K562 (cell line): Measurements from ENCODE around the gene ACSF2. TPM values are rescaled to one million over a fixed set of nuclear protein-coding genes. Genes with fewer than 3 reads are reported as not detected.
A peak's percentile ranks its signal among the peaks of the same experiment; 100 is the strongest.

ENCODE experiments used
- CREB5 ChIP-seq: fragments of 250-450 bp; sonication (Bioruptor Pico); IDR thresholded peaks from 2 replicates; pipeline ENCODE4 v1.5.0; 2020; ENCODE audit warnings: mild to moderate bottlenecking
- E4F1 ChIP-seq: fragments of 250-450 bp; sonication (Bioruptor Pico); IDR thresholded peaks from 2 replicates; pipeline ENCODE4 v1.5.0; 2021; ENCODE audit warnings: mild to moderate bottlenecking, borderline replicate concordance
- HES1 ChIP-seq: fragments of 450-650 bp; IDR thresholded peaks from 2 replicates; pipeline ENCODE4 v1.6.1; 2016; ENCODE audit warnings: low read depth, mild to moderate bottlenecking, moderate library complexity
- KAT8 ChIP-seq: fragments of 450-650 bp; IDR thresholded peaks from 2 replicates; pipeline ENCODE4 v1.6.1; 2016; ENCODE audit warnings: low read depth, mild to moderate bottlenecking
- L3MBTL2 ChIP-seq: fragments of 450-650 bp; IDR thresholded peaks from 2 replicates; pipeline ENCODE4 v1.6.1; 2016; ENCODE audit warnings: mild to moderate bottlenecking, moderate library complexity
- MCM5 ChIP-seq: fragments of 450-650 bp; IDR thresholded peaks from 2 replicates; pipeline ENCODE4 v1.6.1; 2016; ENCODE audit warnings: low read depth
- POLR3G ChIP-seq: IDR thresholded peaks from 2 replicates; pipeline ENCODE4 v1.6.1; 2011; ENCODE audit not compliant: insufficient read length, insufficient replicate concordance; ENCODE audit errors: extremely low read depth
- RBM25 ChIP-seq: fragments of 200-400 bp; formaldehyde crosslinking; IDR thresholded peaks from 2 replicates; pipeline ENCODE4 v1.6.1; 2018; ENCODE audit warnings: low read length, low read depth, moderate library complexity; ENCODE audit not compliant: severe bottlenecking
- TAF1 ChIP-seq: IDR thresholded peaks from 2 replicates; pipeline ENCODE4 v1.6.1; 2011; ENCODE audit warnings: mild to moderate bottlenecking, low read length, moderate library complexity; ENCODE audit not compliant: insufficient read depth, control insufficient read depth, severe bottlenecking; ENCODE audit errors: extremely low read depth
- YY1 ChIP-seq, 3 experiments: IDR thresholded peaks; 2 replicates each; pipeline ENCODE4 v1.6.1; 2011; ENCODE audit warnings: low read length in 2 of 3, mild to moderate bottlenecking in 2 of 3, moderate library complexity in 2 of 3, borderline replicate concordance in 1 of 3, control low read depth in 1 of 3, low read depth in 1 of 3; ENCODE audit not compliant: insufficient read depth in 3 of 3, insufficient replicate concordance in 2 of 3, control insufficient read depth in 1 of 3, insufficient read length in 1 of 3; ENCODE audit errors: extremely low read depth in 1 of 3
- ZC3H4 ChIP-seq: sonication (generic); formaldehyde crosslinking; IDR thresholded peaks from 2 replicates; pipeline ENCODE4 v1.9.0; 2021; ENCODE audit warnings: missing genetic modification reagents, borderline replicate concordance
- ZKSCAN8 ChIP-seq: fragments of 200-800 bp; sonication (Bioruptor generic); IDR thresholded peaks from 2 replicates; pipeline ENCODE4 v1.6.1; 2016; ENCODE audit warnings: missing genetic modification characterization, missing compliant biosample characterization
- ZNF24 ChIP-seq: fragments of 450-650 bp; IDR thresholded peaks from 2 replicates; pipeline ENCODE4 v1.6.1; 2016
- ZNF324 ChIP-seq: fragments of 250-450 bp; sonication (Bioruptor Pico); IDR thresholded peaks from 2 replicates; pipeline ENCODE4 v1.4.0; 2020; ENCODE audit warnings: mild to moderate bottlenecking
- ZNF780A ChIP-seq: fragments of 250-450 bp; sonication (Bioruptor Pico); IDR thresholded peaks from 2 replicates; pipeline ENCODE4 v1.5.0; 2021; ENCODE audit warnings: mild to moderate bottlenecking
- polyA plus RNA-seq, 8 experiments: library from polyadenylated mRNA; depleted of rRNA in 4 of 8; stranded (reverse) in 5 of 8; unstranded in 3 of 8; fragments of >200 nt; fragmentation: Nextera tagmentation in 2 of 8; fragmentation: Illumina TruSeq in 1 of 8; extraction: Ambion mirVana in 2 of 8; extraction: Trizol in 1 of 8; gene quantifications; 2 replicates each; pipeline versions ENCODE4 v1.2.1 to v1.2.3, GENCODE V29; 2011 to 2014; ENCODE audit warnings: inconsistent platforms in 1 of 8, missing spikeins in 1 of 8
- total RNA-seq, 7 experiments: library from RNA; depleted of rRNA in 6 of 7; stranded (reverse); fragments of >200 nt in 6 of 7; fragmentation: Illumina TruSeq in 2 of 7; extraction: Trizol in 2 of 7; gene quantifications; 2 replicates each; pipeline versions ENCODE4 v1.2.1 to v1.2.3, GENCODE V29; 2011 to 2021; ENCODE audit warnings: low replicate concordance in 1 of 7
- TF ChIP-seq, protein P1 (sequence below), 2 experiments: fragments of 450-650 bp in 1 of 2; IDR thresholded peaks; 2 replicates each; pipeline ENCODE4 v1.6.1; 2011 to 2017; ENCODE audit warnings: low read depth in 2 of 2, antibody characterized with exemption in 1 of 2, borderline replicate concordance in 1 of 2, low read length in 1 of 2, mild to moderate bottlenecking in 1 of 2, mixed read lengths in 1 of 2; ENCODE audit not compliant: control insufficient read depth in 1 of 2

ACSF2 gene
- total and polyA plus RNA-seq, 9 of the 15 experiments (the other 6 are each of a cell fraction or from before 2014, with no cell fraction given), result 0.89 to 6.1 (median 3.5) TPM

- TF ChIP-seq HES1 (0 out of 2 replicates have a peak, but pooled peaks have one; percentile 16), POLR3G (no peak), TAF1 (peak; percentile 78), ZNF324 (CRISPR knock-in tag) (no peak; the same call in 1 of the 2 replicates), RBM25 (peak; percentile 70), CREB5 (CRISPR knock-in tag) (no peak), ZC3H4 (CRISPR knock-in tag) (no peak), ZNF24 (peak; percentile 87), KAT8 (no peak), ZKSCAN8 (CRISPR knock-in tag) (no peak), L3MBTL2 (peak; percentile 95), E4F1 (CRISPR knock-in tag) (no peak; the same call in 1 of the 2 replicates), YY1 (IDR thresholded peaks at IDR 0.05; ENCODE audit: borderline replicate concordance in 1 of 3, control insufficient read depth in 1 of 3, extremely low read depth in 1 of 3, insufficient read depth in 3 of 3, insufficient read length in 1 of 3, insufficient replicate concordance in 2 of 3, low read depth in 1 of 3, low read length in 2 of 3) (peak; percentile 58 to 94 (median 92)), MCM5 (no peak), ZNF780A (CRISPR knock-in tag) (no peak)
- TF ChIP-seq, protein P1, sequence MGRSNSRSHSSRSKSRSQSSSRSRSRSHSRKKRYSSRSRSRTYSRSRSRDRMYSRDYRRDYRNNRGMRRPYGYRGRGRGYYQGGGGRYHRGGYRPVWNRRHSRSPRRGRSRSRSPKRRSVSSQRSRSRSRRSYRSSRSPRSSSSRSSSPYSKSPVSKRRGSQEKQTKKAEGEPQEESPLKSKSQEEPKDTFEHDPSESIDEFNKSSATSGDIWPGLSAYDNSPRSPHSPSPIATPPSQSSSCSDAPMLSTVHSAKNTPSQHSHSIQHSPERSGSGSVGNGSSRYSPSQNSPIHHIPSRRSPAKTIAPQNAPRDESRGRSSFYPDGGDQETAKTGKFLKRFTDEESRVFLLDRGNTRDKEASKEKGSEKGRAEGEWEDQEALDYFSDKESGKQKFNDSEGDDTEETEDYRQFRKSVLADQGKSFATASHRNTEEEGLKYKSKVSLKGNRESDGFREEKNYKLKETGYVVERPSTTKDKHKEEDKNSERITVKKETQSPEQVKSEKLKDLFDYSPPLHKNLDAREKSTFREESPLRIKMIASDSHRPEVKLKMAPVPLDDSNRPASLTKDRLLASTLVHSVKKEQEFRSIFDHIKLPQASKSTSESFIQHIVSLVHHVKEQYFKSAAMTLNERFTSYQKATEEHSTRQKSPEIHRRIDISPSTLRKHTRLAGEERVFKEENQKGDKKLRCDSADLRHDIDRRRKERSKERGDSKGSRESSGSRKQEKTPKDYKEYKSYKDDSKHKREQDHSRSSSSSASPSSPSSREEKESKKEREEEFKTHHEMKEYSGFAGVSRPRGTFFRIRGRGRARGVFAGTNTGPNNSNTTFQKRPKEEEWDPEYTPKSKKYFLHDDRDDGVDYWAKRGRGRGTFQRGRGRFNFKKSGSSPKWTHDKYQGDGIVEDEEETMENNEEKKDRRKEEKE (IDR thresholded peaks at IDR 0.05; ENCODE audit: borderline replicate concordance in 1 of 2, control insufficient read depth in 1 of 2, low read depth in 2 of 2, low read length in 1 of 2), result peak in 1 of 2 experiments; percentile 47; a peak in 1 of 4 replicates
These were observed 52.7 kb downstream of the ACSF2 start, which contains the start of gene RSAD1 (continued) for GRCh38 chr17:50478391-50479381.
